DOHH2 (cell line): ENCODE results near the gene COASY.

Experiments
- H3F3A ChIP-seq: fragments of 200-600 bp; sonication (generic), shearing (Covaris generic); 2 replicates; pipeline ENCODE4 v1.6.0; 2016; ENCODE audit warnings: antibody characterized with exemption, mild to moderate bottlenecking; ENCODE audit not compliant: control insufficient read depth, insufficient read depth
- H3K27ac ChIP-seq: fragments of 200-600 bp; sonication (generic); 2 replicates; pipeline ENCODE4 v1.5.1; 2014; ENCODE audit warnings: low read depth, mild to moderate bottlenecking, low read length, moderate library complexity
- H3K27me3 ChIP-seq: fragments of 200-600 bp; sonication (generic); 2 replicates; pipeline ENCODE4 v1.6.1; 2014; ENCODE audit warnings: mild to moderate bottlenecking, low read length, mixed read lengths; ENCODE audit not compliant: control insufficient read depth
- H3K36me3 ChIP-seq: fragments of 200-600 bp; sonication (generic); 2 replicates; pipeline ENCODE4 v1.6.1; 2014; ENCODE audit warnings: mild to moderate bottlenecking, low read length, moderate library complexity, mixed read lengths; ENCODE audit not compliant: control insufficient read depth
- H3K4me1 ChIP-seq: fragments of 200-600 bp; sonication (generic); 2 replicates; pipeline ENCODE4 v1.6.1; 2014; ENCODE audit warnings: mild to moderate bottlenecking, low read length, mixed read lengths; ENCODE audit not compliant: control insufficient read depth
- H3K4me2 ChIP-seq: fragments of 200-600 bp; sonication (generic); 2 replicates; pipeline ENCODE4 v1.6.0; 2014; ENCODE audit warnings: mild to moderate bottlenecking, low read length, moderate library complexity
- H3K4me3 ChIP-seq: fragments of 200-600 bp; sonication (generic); 2 replicates; pipeline ENCODE4 v1.5.1; 2014; ENCODE audit warnings: mild to moderate bottlenecking, low read length, mixed read lengths
- H3K79me2 ChIP-seq: fragments of 200-600 bp; sonication (generic); 2 replicates; pipeline ENCODE4 v1.6.1; 2014; ENCODE audit warnings: mild to moderate bottlenecking, low read length, mixed read lengths; ENCODE audit not compliant: control insufficient read depth
- H3K9me2 ChIP-seq: fragments of 200-600 bp; sonication (generic); replicated peaks from 2 replicates; pipeline ENCODE4 v1.6.1; 2014; ENCODE audit warnings: mild to moderate bottlenecking, low read length, mixed read lengths; ENCODE audit not compliant: control insufficient read depth
- H3K9me3 ChIP-seq: fragments of 200-600 bp; sonication (generic); 2 replicates; pipeline ENCODE4 v1.6.1; 2014; ENCODE audit warnings: antibody characterized with exemption, low read length, mixed read lengths; ENCODE audit not compliant: control insufficient read depth, insufficient read depth
- H4K20me1 ChIP-seq: fragments of 200-600 bp; sonication (generic); 2 replicates; pipeline ENCODE4 v1.6.0; 2014; ENCODE audit warnings: low read depth, mild to moderate bottlenecking, antibody characterized with exemption, low read length, moderate library complexity; ENCODE audit not compliant: control insufficient read depth, insufficient read depth
- CTCF ChIP-seq: fragments of 200-600 bp; sonication (generic); IDR thresholded peaks from one replicate; pipeline ENCODE4 v1.5.1; 2014; ENCODE audit warnings: antibody characterized with exemption, mild to moderate bottlenecking, low read depth, low read length; ENCODE audit not compliant: poor library complexity, severe bottlenecking
- EZH2phosphoT487 ChIP-seq: fragments of 200-600 bp; sonication (generic); IDR thresholded peaks from 2 replicates; pipeline ENCODE4 v1.6.1; 2017; ENCODE audit warnings: borderline replicate concordance, mild to moderate bottlenecking, antibody characterized with exemption, low read length, moderate library complexity, mixed read lengths

COASY gene

GRCh38 chr17:42518046-42518754, 43.7 kb upstream of the COASY start:
- Histone ChIP-seq H3K36me3 (no peaks in the 10 kb centered on the region), H3K27ac (no peak overlapping the region), H4K20me1 (no peaks in the 10 kb centered on the region), H3K27me3 (peaks cover 34% of the 10 kb centered on the region), H3K4me3 (no peak overlapping the region), H3K4me2 (no peak overlapping the region), H3K9me2 (no peaks in the 10 kb centered on the region), H3K9me3 (no peaks in the 10 kb centered on the region), H3K79me2 (no peaks in the 10 kb centered on the region), H3F3A (no peaks in the 10 kb centered on the region), H3K4me1 (0 out of 2 replicates have a peak, but pooled peaks cover 2% of the 10 kb centered on the region)
- TF ChIP-seq EZH2phosphoT487: no peak
- TF ChIP-seq CTCF: no peak

DNA sequence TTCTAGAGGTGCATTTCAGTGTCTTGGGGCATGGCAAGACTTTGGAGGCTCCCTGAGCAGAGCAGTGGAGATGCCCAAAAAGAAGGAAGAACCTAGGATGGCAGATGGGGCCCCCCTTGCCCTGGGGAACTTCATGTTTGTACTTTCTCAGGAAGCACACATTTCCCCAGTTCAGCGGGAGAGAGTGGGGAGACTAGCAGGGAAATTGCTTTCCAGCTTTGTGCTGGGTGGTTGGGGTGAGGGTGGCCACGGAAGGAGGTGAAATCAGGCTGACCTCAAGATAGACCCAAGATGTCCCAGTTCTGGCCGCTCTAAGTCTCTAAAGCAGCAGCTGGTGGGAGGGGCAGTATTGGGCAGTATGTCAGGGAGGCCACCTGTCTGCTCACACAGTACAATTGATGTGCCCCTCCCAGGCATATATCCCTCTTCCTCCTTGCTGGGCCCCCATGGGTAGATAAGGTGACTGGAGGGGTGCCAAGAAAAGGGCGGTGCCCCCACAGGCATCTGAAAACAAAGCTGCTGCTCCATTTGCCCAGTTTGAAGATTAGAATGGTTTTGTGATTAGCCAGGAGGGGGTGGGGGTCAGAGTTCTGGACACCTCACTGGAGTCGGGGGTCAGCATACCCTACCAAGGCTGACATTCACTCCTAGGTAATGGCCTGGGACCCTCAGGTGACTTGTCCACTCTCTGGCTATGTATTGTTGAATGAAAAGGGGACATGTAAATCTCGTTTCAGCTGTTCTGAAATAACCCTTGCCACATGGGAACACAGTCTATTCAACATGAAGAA, 43.0 kb upstream of the COASY start:
- Histone ChIP-seq H3K36me3 (no peaks in the 10 kb centered on the region), H3K27ac (no peak overlapping the region), H3K27me3 (peaks cover 34% of the 10 kb centered on the region), H3K9me3 (no peaks in the 10 kb centered on the region), H3K4me1 (0 out of 2 replicates have a peak, but pooled peaks cover 2% of the 10 kb centered on the region), H3F3A (no peaks in the 10 kb centered on the region), H4K20me1 (no peaks in the 10 kb centered on the region), H3K4me3 (no peak overlapping the region), H3K4me2 (no peak overlapping the region), H3K79me2 (no peaks in the 10 kb centered on the region), H3K9me2 (no peaks in the 10 kb centered on the region)
- TF ChIP-seq EZH2phosphoT487 (no peak), CTCF (no peak)

GRCh38 chr17:42519546-42520491, 42.1 kb upstream of the COASY start:
- H3K9me2 ChIP-seq: no peaks in the 10 kb centered on the region
- no peaks in the 10 kb centered on the region for H3K36me3 ChIP-seq
- H3K4me1 ChIP-seq: 0 out of 2 replicates have a peak, but pooled peaks cover 2% of the 10 kb centered on the region
- H4K20me1 ChIP-seq: no peaks in the 10 kb centered on the region
- no peak overlapping the region for H3K27ac ChIP-seq
- TF ChIP-seq EZH2phosphoT487 (no peak), CTCF (no peak)
- H3K27me3 ChIP-seq: peaks cover 34% of the 10 kb centered on the region
- H3K4me3 ChIP-seq: no peak overlapping the region
- H3K79me2 ChIP-seq: no peaks in the 10 kb centered on the region
- H3K9me3 ChIP-seq: no peaks in the 10 kb centered on the region
- H3K4me2 ChIP-seq: no peak overlapping the region
- H3F3A ChIP-seq: no peaks in the 10 kb centered on the region
